SK-N-SH treated with all-trans-retinoic acid at 6 μM for 48 hours (cell line): Measurements from ENCODE around the gene ECM2.

Source experiments
- ATAC-seq: fragments of 200-7000 bp; cut with Tn5 transposase; 3 replicates; pipeline ENCODE4 v1.9.1; 2020; ENCODE audit warnings: mild to moderate bottlenecking, moderate library complexity
- ARNTL ChIP-seq: fragments of 450-650 bp; formaldehyde crosslinking; IDR thresholded peaks from 2 replicates; pipeline ENCODE4 v1.5.0; 2020; ENCODE audit warnings: low read depth, mild to moderate bottlenecking, moderate library complexity, borderline replicate concordance
- BACH2 ChIP-seq: fragments of 250-450 bp; sonication (Bioruptor Pico); IDR thresholded peaks from 2 replicates; pipeline ENCODE4 v1.9.0; 2021; ENCODE audit warnings: mild to moderate bottlenecking, borderline replicate concordance
- CSDC2 ChIP-seq: fragments of 250-450 bp; sonication (Bioruptor Pico); IDR thresholded peaks from 2 replicates; pipeline ENCODE4 v1.5.0; 2020; ENCODE audit warnings: mild to moderate bottlenecking, moderate library complexity
- ESRRG ChIP-seq: fragments of 250-450 bp; sonication (Bioruptor Pico); IDR thresholded peaks from 2 replicates; pipeline ENCODE4 v1.6.1; 2021; ENCODE audit warnings: mild to moderate bottlenecking
- GLIS3 ChIP-seq: fragments of 250-450 bp; sonication (Bioruptor Pico); IDR thresholded peaks from 2 replicates; pipeline ENCODE4 v1.5.0; 2020; ENCODE audit warnings: mild to moderate bottlenecking, moderate library complexity
- ISL1 ChIP-seq: fragments of 250-450 bp; sonication (Bioruptor Pico); IDR thresholded peaks from 2 replicates; pipeline ENCODE4 v2.1.2; 2022; ENCODE audit warnings: mild to moderate bottlenecking, moderate library complexity
- OSR1 ChIP-seq: fragments of 250-450 bp; sonication (Bioruptor Pico); IDR thresholded peaks from 2 replicates; pipeline ENCODE4 v1.8.0; 2022; ENCODE audit warnings: moderate library complexity, mild to moderate bottlenecking, inconsistent platforms
- PATZ1 ChIP-seq: fragments of 250-450 bp; sonication (Bioruptor Pico); IDR thresholded peaks from 2 replicates; pipeline ENCODE4 v1.8.0; 2020; ENCODE audit warnings: mild to moderate bottlenecking, moderate library complexity, borderline replicate concordance
- RARB ChIP-seq: fragments of 250-450 bp; sonication (Bioruptor Pico); IDR thresholded peaks from 2 replicates; pipeline ENCODE4 v1.8.0; 2021; ENCODE audit warnings: mild to moderate bottlenecking, moderate library complexity
- SNAI2 ChIP-seq: fragments of 250-450 bp; sonication (Bioruptor Pico); IDR thresholded peaks from 2 replicates; pipeline ENCODE4 v1.5.0; 2020; ENCODE audit warnings: mild to moderate bottlenecking, moderate library complexity
- TCF4 ChIP-seq: fragments of 250-450 bp; sonication (Bioruptor Pico); IDR thresholded peaks from 2 replicates; pipeline ENCODE4 v1.8.0; 2021; ENCODE audit warnings: mild to moderate bottlenecking, moderate library complexity, borderline replicate concordance
- ZC3H10 ChIP-seq: fragments of 250-450 bp; sonication (Bioruptor Pico); IDR thresholded peaks from 2 replicates; pipeline ENCODE4 v1.5.1; 2021; ENCODE audit warnings: mild to moderate bottlenecking, moderate library complexity
- ZFP3 ChIP-seq: fragments of 250-450 bp; sonication (Bioruptor Pico); IDR thresholded peaks from 2 replicates; pipeline ENCODE4 v1.5.0; 2020; ENCODE audit warnings: mild to moderate bottlenecking, moderate library complexity
- ZFP30 ChIP-seq: fragments of 450-650 bp; formaldehyde crosslinking; IDR thresholded peaks from 2 replicates; pipeline ENCODE4 v1.5.0; 2022; ENCODE audit warnings: mild to moderate bottlenecking, moderate library complexity
- ZNF565 ChIP-seq: fragments of 450-650 bp; formaldehyde crosslinking; conservative IDR thresholded peaks from 2 replicates; pipeline ENCODE4 v1.5.0; 2020; ENCODE audit warnings: low read depth, mild to moderate bottlenecking, moderate library complexity
- ZNF70 ChIP-seq: fragments of 450-650 bp; formaldehyde crosslinking; IDR thresholded peaks from 2 replicates; pipeline ENCODE4 v1.5.0; 2020; ENCODE audit warnings: mild to moderate bottlenecking, moderate library complexity
- ZNF8 ChIP-seq: fragments of 450-650 bp; formaldehyde crosslinking; IDR thresholded peaks from 2 replicates; pipeline ENCODE4 v1.5.0; 2020; ENCODE audit warnings: mild to moderate bottlenecking, moderate library complexity
- TF ChIP-seq, protein P1 (sequence below): fragments of 250-450 bp; sonication (Bioruptor Pico); IDR thresholded peaks from 2 replicates; pipeline ENCODE4 v1.8.0; 2021; ENCODE audit warnings: low read depth, mild to moderate bottlenecking, moderate library complexity, borderline replicate concordance
- TF ChIP-seq, protein P2 (sequence below): fragments of 250-450 bp; sonication (Bioruptor Pico); IDR thresholded peaks from 2 replicates; pipeline ENCODE4 v1.5.1; 2020; ENCODE audit warnings: low read depth, mild to moderate bottlenecking, moderate library complexity
- TF ChIP-seq, protein P3 (sequence below): fragments of 250-450 bp; sonication (Bioruptor Pico); IDR thresholded peaks from 2 replicates; pipeline ENCODE4 v1.5.1; 2021; ENCODE audit warnings: mild to moderate bottlenecking, moderate library complexity

ECM2 gene

DNA sequence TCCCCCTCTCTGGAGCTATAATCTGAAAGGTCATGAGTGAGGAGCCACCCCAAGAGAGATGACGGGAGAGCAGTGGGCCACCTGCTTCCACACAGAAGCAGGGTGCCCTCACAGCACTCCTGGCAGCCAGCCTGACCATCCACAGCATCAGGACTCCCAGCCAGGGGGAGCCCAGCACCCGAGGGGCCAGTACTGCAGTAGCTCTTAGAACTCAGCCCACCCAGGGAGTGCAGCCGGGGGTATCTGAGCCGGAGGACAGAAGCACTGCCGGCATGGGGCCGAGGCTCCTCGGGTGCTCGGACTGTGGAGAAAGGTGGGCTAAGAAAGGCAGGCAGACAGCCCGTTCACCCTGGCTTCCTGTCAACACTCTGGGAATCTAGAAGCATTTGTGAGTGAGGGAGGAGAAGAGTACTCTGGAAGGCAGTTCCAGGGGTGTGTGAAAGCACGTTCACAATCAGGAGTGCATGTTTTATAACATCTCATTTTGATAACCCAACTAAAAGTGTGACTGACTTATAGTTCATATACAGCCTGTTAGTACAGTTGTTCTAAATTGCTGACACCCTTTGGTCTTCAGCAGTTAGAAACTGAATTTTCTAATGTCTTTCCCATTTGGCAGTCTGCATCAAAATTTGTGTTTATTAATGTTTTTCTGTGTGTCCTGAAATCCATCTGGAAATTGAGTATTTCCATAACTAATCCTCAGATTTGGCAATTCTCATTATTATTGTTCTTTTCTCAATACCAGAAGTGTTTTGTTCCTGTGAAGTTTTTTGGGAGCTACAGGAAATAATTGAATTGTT lies 27.6 kb downstream of the ECM2 start:
- no peak for ATAC-seq
- TF ChIP-seq OSR1 (CRISPR knock-in tag) (no peak), RARB (CRISPR knock-in tag) (no peak), ZC3H10 (no peak), TCF4 (CRISPR knock-in tag) (no peak), PATZ1 (CRISPR knock-in tag) (no peak), CSDC2 (CRISPR knock-in tag) (no peak), ARNTL (no peak), SNAI2 (CRISPR knock-in tag) (no peak), GLIS3 (CRISPR knock-in tag) (no peak), ZFP3 (CRISPR knock-in tag) (no peak), ZFP30 (CRISPR knock-in tag) (no peak)
- TF ChIP-seq, protein P1, sequence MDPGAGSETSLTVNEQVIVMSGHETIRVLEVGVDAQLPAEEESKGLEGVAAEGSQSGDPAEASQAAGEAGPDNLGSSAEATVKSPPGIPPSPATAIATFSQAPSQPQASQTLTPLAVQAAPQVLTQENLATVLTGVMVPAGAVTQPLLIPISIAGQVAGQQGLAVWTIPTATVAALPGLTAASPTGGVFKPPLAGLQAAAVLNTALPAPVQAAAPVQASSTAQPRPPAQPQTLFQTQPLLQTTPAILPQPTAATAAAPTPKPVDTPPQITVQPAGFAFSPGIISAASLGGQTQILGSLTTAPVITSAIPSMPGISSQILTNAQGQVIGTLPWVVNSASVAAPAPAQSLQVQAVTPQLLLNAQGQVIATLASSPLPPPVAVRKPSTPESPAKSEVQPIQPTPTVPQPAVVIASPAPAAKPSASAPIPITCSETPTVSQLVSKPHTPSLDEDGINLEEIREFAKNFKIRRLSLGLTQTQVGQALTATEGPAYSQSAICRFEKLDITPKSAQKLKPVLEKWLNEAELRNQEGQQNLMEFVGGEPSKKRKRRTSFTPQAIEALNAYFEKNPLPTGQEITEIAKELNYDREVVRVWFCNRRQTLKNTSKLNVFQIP (CRISPR knock-in tag): no peak
- TF ChIP-seq, all 23 proteins: peak for 0

DNA sequence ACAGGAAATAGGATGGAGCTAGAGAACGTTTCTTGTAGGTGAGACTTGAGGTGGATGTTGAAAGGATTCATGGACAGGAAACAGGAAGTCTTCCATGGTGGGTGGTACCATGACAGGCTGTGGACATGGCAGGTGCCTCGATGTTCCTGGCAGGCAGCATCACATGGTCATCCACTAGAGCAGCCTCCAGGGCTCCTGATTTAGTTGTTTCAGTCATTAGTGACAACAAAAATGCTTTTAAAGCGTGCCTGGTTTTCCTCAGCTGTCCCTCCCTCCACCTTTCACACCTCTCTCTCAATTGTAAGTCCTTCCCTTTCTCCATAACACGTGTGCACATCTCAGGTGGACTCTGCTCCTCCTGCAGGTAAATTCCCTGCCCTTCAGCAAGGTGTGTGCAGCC lies 28.3 kb downstream of the ECM2 start:
- no peak for ATAC-seq
- TF ChIP-seq SNAI2 (CRISPR knock-in tag) (no peak), ISL1 (CRISPR knock-in tag) (0 out of 2 replicates have a peak, but pooled peaks have one; percentile 13)
- TF ChIP-seq, all 23 proteins: peak for 1

DNA sequence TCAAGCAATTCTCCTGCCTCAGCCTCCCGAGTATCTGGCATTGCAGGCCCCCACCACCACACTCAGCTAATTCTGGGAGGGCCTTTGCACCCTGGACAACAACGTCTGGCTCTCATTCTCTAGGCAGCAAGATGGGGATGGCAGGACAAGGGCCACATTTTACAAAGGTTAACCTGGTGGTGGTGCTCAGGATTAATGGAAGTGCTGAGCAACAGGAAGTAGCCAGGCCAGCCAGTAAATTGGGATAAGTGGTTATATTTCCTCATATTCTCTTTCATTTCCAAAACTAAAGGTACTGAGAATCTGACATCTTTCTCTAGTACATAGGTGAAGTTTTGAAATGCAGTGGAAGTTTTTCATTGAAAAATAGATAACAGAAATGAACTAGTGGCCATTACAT lies 28.8 kb downstream of the ECM2 start:
- ATAC-seq: no peak
- TF ChIP-seq ARNTL: no peak
- no peak for TF ChIP-seq ESRRG
- TF ChIP-seq, protein P2, sequence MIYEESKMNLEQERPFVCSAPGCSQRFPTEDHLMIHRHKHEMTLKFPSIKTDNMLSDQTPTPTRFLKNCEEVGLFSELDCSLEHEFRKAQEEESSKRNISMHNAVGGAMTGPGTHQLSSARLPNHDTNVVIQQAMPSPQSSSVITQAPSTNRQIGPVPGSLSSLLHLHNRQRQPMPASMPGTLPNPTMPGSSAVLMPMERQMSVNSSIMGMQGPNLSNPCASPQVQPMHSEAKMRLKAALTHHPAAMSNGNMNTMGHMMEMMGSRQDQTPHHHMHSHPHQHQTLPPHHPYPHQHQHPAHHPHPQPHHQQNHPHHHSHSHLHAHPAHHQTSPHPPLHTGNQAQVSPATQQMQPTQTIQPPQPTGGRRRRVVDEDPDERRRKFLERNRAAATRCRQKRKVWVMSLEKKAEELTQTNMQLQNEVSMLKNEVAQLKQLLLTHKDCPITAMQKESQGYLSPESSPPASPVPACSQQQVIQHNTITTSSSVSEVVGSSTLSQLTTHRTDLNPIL: no peak
- TF ChIP-seq, protein P3, sequence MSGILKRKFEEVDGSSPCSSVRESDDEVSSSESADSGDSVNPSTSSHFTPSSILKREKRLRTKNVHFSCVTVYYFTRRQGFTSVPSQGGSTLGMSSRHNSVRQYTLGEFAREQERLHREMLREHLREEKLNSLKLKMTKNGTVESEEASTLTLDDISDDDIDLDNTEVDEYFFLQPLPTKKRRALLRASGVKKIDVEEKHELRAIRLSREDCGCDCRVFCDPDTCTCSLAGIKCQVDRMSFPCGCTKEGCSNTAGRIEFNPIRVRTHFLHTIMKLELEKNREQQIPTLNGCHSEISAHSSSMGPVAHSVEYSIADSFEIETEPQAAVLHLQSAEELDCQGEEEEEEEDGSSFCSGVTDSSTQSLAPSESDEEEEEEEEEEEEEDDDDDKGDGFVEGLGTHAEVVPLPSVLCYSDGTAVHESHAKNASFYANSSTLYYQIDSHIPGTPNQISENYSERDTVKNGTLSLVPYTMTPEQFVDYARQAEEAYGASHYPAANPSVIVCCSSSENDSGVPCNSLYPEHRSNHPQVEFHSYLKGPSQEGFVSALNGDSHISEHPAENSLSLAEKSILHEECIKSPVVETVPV: no peak
- no peak for TF ChIP-seq OSR1 (CRISPR knock-in tag)
- no peak for TF ChIP-seq ZNF70 (CRISPR knock-in tag)
- TF ChIP-seq PATZ1 (CRISPR knock-in tag): no peak
- no peak for TF ChIP-seq BACH2 (CRISPR knock-in tag)
- TF ChIP-seq GLIS3 (CRISPR knock-in tag): no peak
- TF ChIP-seq RARB (CRISPR knock-in tag): no peak

GRCh38 chr9:92506184-92506857 lies 29.5 kb downstream of the ECM2 start:
- peak; percentile 89 for ATAC-seq
- no peak for TF ChIP-seq GLIS3 (CRISPR knock-in tag)
- TF ChIP-seq PATZ1 (CRISPR knock-in tag): no peak
- no peak for TF ChIP-seq ZNF8 (CRISPR knock-in tag)
- no peak for TF ChIP-seq BACH2 (CRISPR knock-in tag)
- no peak for TF ChIP-seq ZFP30 (CRISPR knock-in tag)
- TF ChIP-seq ZNF565 (CRISPR knock-in tag): no peak
- peak; percentile 30 for TF ChIP-seq ISL1 (CRISPR knock-in tag)
- TF ChIP-seq, all 23 proteins: peak for 1
